OCI-LY3 (cell line): ENCODE data around the gene DUS2.
"Not testable (repeated sequence)": the region's sequence is repeated elsewhere in the genome, so short reads cannot be mapped to it uniquely, and the experiment has no call there.

Experiments
- H2AFZ ChIP-seq: fragments of 200-600, 300-600 bp; shearing (Covaris generic); 2 replicates; pipeline ENCODE4 v1.6.0; 2014; ENCODE audit warnings: antibody characterized with exemption, low read depth, low read length
- H3K27ac ChIP-seq: fragments of 200-600, 300-600 bp; sonication (generic); 2 replicates; pipeline ENCODE4 v1.5.1; 2014; ENCODE audit warnings: mild to moderate bottlenecking, low read length, moderate library complexity, mixed read lengths
- H3K27me3 ChIP-seq: fragments of 200-600, 300-600 bp; sonication (generic); 2 replicates; pipeline ENCODE4 v1.6.1; 2014; ENCODE audit warnings: low read depth, low read length, mixed read lengths
- H3K36me3 ChIP-seq: fragments of 200-600, 300-600 bp; sonication (generic); replicated peaks from 2 replicates; pipeline ENCODE3; 2014; ENCODE audit warnings: low read depth, low read length, mixed read lengths
- H3K4me1 ChIP-seq: fragments of 300-600, 200-600 bp; sonication (generic); 2 replicates; pipeline ENCODE4 v1.6.1; 2014; ENCODE audit warnings: low read length, mixed read lengths
- H3K4me2 ChIP-seq: fragments of 200-600, 300-600 bp; sonication (generic); 2 replicates; pipeline ENCODE4 v1.6.1; 2014; ENCODE audit warnings: low read length, mixed read lengths
- H3K4me3 ChIP-seq: fragments of 300-600, 200-600 bp; sonication (generic); 2 replicates; pipeline ENCODE4 v1.5.1; 2014; ENCODE audit warnings: antibody characterized with exemption, mild to moderate bottlenecking, low read length, moderate library complexity
- H3K79me2 ChIP-seq: fragments of 300-600, 200-600 bp; shearing (Covaris generic); 2 replicates; pipeline ENCODE4 v1.6.1; 2014; ENCODE audit warnings: mild to moderate bottlenecking, low read length, mixed read lengths
- H3K9ac ChIP-seq: fragments of 300-600, 200-600 bp; shearing (Covaris generic); 2 replicates; pipeline ENCODE4 v1.6.0; 2014; ENCODE audit warnings: mild to moderate bottlenecking, low read length, moderate library complexity
- H3K9me3 ChIP-seq: fragments of 200-600, 300-600 bp; shearing (Covaris generic); 2 replicates; pipeline ENCODE4 v1.6.1; 2014; ENCODE audit warnings: low read length, mixed read lengths; ENCODE audit not compliant: insufficient read depth
- H4K20me1 ChIP-seq: fragments of 200-600, 300-600 bp; sonication (generic); 2 replicates; pipeline ENCODE4 v1.6.1; 2016; ENCODE audit warnings: low read length, mixed read lengths; ENCODE audit not compliant: insufficient read depth
- EZH2phosphoT487 ChIP-seq: fragments of 200-600 bp; shearing (Covaris generic); IDR thresholded peaks from 2 replicates; pipeline ENCODE4 v1.6.1; 2018; ENCODE audit warnings: antibody characterized with exemption, mixed run types, low read depth
- TF ChIP-seq, protein P1 (sequence below): fragments of 200-600, 300-600 bp; sonication (generic); IDR thresholded peaks from 2 replicates; pipeline ENCODE4 v1.5.1; 2014; ENCODE audit warnings: antibody characterized with exemption, low read length, low read depth

Gene DUS2

DNA sequence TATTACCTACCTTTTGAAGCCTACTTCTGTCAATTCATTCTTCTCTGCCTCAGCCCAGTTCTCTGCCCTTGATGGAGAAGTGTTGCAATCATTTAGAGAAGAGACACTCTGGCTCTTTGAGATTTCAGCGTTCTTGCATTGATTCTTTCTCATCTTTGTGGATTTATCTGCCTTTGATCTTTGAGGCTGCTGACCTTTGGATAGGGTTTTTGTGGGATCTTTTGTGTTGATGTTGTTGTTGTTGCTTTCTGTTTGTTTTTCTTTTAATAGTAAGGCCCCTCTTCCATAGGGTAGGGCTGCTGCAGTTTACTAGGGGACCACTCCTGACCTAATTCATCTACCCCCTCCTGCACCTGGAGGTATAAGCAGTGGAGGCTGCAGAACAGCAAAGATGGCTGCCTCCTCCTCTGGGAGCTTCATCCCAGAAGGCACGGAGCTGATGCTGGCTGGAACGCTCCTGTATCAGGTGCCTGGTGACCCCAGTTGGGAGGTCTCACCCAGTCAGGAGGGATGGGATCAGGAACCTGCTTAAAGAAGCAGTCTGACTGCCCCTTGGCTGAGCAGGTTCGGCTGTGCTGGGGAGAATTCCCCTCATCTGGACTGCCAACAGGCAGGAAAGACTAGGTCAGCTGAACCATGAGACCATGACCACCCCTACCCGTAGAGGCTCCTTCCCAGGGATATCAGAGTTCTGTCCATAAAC lies 90.1 kb downstream of the DUS2 start:
- no peak overlapping the region for H2AFZ ChIP-seq
- H3K4me3 ChIP-seq = no peak overlapping the region
- H3K4me1 ChIP-seq = peaks cover 4% of the 10 kb centered on the region
- no peak overlapping the region for H3K9ac ChIP-seq
- H3K4me2 ChIP-seq = no peak overlapping the region
- no peak for TF ChIP-seq EZH2phosphoT487
- TF ChIP-seq, protein P1, sequence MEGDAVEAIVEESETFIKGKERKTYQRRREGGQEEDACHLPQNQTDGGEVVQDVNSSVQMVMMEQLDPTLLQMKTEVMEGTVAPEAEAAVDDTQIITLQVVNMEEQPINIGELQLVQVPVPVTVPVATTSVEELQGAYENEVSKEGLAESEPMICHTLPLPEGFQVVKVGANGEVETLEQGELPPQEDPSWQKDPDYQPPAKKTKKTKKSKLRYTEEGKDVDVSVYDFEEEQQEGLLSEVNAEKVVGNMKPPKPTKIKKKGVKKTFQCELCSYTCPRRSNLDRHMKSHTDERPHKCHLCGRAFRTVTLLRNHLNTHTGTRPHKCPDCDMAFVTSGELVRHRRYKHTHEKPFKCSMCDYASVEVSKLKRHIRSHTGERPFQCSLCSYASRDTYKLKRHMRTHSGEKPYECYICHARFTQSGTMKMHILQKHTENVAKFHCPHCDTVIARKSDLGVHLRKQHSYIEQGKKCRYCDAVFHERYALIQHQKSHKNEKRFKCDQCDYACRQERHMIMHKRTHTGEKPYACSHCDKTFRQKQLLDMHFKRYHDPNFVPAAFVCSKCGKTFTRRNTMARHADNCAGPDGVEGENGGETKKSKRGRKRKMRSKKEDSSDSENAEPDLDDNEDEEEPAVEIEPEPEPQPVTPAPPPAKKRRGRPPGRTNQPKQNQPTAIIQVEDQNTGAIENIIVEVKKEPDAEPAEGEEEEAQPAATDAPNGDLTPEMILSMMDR = no peak
- H4K20me1 ChIP-seq = peaks cover 64% of the 10 kb centered on the region
- H3K27me3 ChIP-seq = no peaks in the 10 kb centered on the region
- no peaks in the 10 kb centered on the region for H3K36me3 ChIP-seq
- H3K79me2 ChIP-seq = peaks cover 96% of the 10 kb centered on the region
- H3K9me3 ChIP-seq = no peaks in the 10 kb centered on the region
- no peak overlapping the region for H3K27ac ChIP-seq

DNA sequence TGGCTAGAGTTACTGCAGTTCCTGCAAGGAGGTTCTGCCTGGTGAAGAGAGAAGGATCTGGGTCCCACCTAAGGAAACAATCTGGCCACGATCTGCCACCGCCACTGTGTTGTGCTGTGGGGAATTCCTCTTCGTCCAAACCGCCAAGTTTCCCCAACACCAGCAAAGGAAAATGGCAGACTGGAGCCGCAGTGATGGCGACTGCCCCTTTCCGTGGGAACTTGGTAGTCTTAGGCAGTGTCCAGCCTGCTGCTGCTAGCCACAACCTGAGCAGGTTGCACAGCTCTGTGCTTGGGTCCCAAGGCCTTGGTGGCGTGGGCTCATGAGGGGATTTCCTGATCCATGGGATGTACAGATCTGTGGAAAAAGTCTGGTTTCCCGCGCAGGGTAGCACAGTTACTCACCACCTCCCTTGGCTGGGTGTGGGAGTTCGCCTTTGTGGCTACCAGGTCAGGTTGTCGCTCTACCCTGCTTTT lies 90.7 kb downstream of the DUS2 start:
- TF ChIP-seq, protein P1 = no peak
- Histone ChIP-seq H4K20me1 (peaks cover 69% of the 10 kb centered on the region), H3K27ac (no peak overlapping the region), H3K4me2 (no peak overlapping the region), H3K9ac (no peak overlapping the region), H3K4me3 (no peak overlapping the region), H3K4me1 (peaks cover 10% of the 10 kb centered on the region), H3K9me3 (no peaks in the 10 kb centered on the region), H2AFZ (no peak overlapping the region), H3K27me3 (no peaks in the 10 kb centered on the region), H3K36me3 (no peaks in the 10 kb centered on the region), H3K79me2 (peaks cover 96% of the 10 kb centered on the region)

DNA sequence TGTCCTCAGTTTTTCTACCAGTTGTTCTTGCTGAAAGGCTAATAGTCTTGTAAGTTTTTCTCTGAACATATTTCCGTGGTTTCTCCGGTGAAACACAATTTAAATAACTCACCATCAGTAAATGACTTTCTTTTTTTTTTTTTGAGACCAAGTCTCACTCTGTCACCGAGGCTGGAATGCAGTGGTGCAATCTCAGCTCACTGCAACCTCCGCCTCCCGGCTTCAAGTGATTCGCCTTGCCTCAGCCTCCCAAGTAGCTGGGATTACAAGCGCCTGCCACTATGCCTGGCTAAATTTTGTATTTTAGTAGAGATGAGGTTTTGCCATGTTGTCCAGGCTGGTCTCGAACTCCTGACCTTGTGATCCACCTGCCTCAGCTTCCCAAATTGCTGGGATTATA lies 91.9 kb downstream of the DUS2 start:
- peaks cover 20% of the 10 kb centered on the region for H3K4me1 ChIP-seq
- not testable (repeated sequence) for H3K27ac ChIP-seq, H3K36me3 ChIP-seq, H3K9ac ChIP-seq, H2AFZ ChIP-seq, H3K4me2 ChIP-seq, H3K27me3 ChIP-seq, H3K9me3 ChIP-seq, H3K4me3 ChIP-seq
- H4K20me1 ChIP-seq = peaks cover 75% of the 10 kb centered on the region
- H3K79me2 ChIP-seq = peaks cover 96% of the 10 kb centered on the region

DNA sequence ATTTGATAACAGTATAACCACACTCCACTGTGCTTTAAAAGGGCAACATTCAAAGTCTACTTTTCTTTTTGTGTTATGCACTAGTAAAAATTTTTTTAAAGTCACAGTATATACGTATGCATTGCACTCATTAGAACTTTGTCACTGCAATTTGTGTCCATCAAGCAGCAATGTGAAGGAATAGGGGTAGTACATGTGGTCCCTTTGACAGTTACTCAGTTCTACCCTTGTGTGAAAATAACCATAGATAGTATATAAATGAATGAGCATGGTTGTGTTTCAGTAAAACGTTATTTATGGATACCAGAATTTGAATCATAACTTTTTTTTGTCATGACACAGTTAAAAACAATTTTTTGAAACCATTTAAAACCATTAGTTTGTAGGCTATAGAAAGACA lies 92.8 kb downstream of the DUS2 start:
- H3K4me2 ChIP-seq = no peak overlapping the region

More for the DNA sequence above, 92.8 kb downstream of the DUS2 start:
- Histone ChIP-seq H3K27me3 (no peaks in the 10 kb centered on the region), H3K4me3 (no peak overlapping the region), H3K36me3 (no peaks in the 10 kb centered on the region), H3K9me3 (no peaks in the 10 kb centered on the region), H2AFZ (no peak overlapping the region), H3K9ac (no peak overlapping the region), H4K20me1 (peaks cover 76% of the 10 kb centered on the region), H3K4me1 (peaks cover 20% of the 10 kb centered on the region), H3K79me2 (peaks cover 98% of the 10 kb centered on the region), H3K27ac (no peak overlapping the region)
- no peak for TF ChIP-seq EZH2phosphoT487
- TF ChIP-seq, protein P1 = no peak
